ENCODE results near the gene SP7.

The SP7 gene

GRCh38 chr12:53358836-53359419, 22.8 kb upstream of the SP7 start:
- no peak for TF ChIP-seq CTCF (conservative IDR thresholded peaks at IDR 0.05; ENCODE audit: low read depth, low read length)
- H3K4me3 ChIP-seq (ENCODE audit: low read depth, low read length), result no peak overlapping the region
- no peak for DNase-seq (ENCODE audit: low read depth)

GRCh38 chr12:53355121-53355520, 19.0 kb upstream of the SP7 start:
- no peak for TF ChIP-seq CTCF (conservative IDR thresholded peaks at IDR 0.05; ENCODE audit: low read depth, low read length)
- no peak overlapping the region for H3K4me3 ChIP-seq (ENCODE audit: low read depth, low read length)
- no peak for DNase-seq (ENCODE audit: low read depth)

GRCh38 chr12:53353257-53353655, 17.1 kb upstream of the SP7 start:
- DNase-seq (ENCODE audit: low read depth), result no peak
- TF ChIP-seq CTCF (conservative IDR thresholded peaks at IDR 0.05; ENCODE audit: low read depth, low read length), result no peak
- H3K4me3 ChIP-seq (ENCODE audit: low read depth, low read length), result no peak overlapping the region

GRCh38 chr12:53352331-53353256, 16.4 kb upstream of the SP7 start:
- peak; percentile 91 for TF ChIP-seq CTCF (conservative IDR thresholded peaks at IDR 0.05; ENCODE audit: low read depth, low read length)
- H3K4me3 ChIP-seq (ENCODE audit: low read depth, low read length), result no peak overlapping the region
- peak; percentile 93 for DNase-seq (ENCODE audit: low read depth)

GRCh38 chr12:53347905-53348304, 11.8 kb upstream of the SP7 start:
- TF ChIP-seq CTCF (conservative IDR thresholded peaks at IDR 0.05; ENCODE audit: low read depth, low read length), result no peak
- no peak for DNase-seq (ENCODE audit: low read depth)
- no peak overlapping the region for H3K4me3 ChIP-seq (ENCODE audit: low read depth, low read length)

- no peak for TF ChIP-seq CTCF (conservative IDR thresholded peaks at IDR 0.05; ENCODE audit: low read depth, low read length)
- DNase-seq (ENCODE audit: low read depth), result no peak
- no peak overlapping the region for H3K4me3 ChIP-seq (ENCODE audit: low read depth, low read length)
Observed at GRCh38 chr12:53346491-53346890, 10.3 kb upstream of the SP7 start.

All from choroid plexus epithelial cell (primary cell).